ENCODE data around the gene NOS1.

GRCh38 chr12:117255386-117255785 is 106.0 kb downstream of the NOS1 start:
- TF ChIP-seq, protein P1, sequence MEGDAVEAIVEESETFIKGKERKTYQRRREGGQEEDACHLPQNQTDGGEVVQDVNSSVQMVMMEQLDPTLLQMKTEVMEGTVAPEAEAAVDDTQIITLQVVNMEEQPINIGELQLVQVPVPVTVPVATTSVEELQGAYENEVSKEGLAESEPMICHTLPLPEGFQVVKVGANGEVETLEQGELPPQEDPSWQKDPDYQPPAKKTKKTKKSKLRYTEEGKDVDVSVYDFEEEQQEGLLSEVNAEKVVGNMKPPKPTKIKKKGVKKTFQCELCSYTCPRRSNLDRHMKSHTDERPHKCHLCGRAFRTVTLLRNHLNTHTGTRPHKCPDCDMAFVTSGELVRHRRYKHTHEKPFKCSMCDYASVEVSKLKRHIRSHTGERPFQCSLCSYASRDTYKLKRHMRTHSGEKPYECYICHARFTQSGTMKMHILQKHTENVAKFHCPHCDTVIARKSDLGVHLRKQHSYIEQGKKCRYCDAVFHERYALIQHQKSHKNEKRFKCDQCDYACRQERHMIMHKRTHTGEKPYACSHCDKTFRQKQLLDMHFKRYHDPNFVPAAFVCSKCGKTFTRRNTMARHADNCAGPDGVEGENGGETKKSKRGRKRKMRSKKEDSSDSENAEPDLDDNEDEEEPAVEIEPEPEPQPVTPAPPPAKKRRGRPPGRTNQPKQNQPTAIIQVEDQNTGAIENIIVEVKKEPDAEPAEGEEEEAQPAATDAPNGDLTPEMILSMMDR (conservative IDR thresholded peaks at IDR 0.05; ENCODE audit: low read depth, low read length): no peak
- TF ChIP-seq EZH2 (IDR thresholded peaks at IDR 0.05; ENCODE audit: borderline replicate concordance, low read depth, low read length, poor library complexity, severe bottlenecking): no peak

All from A673 (cell line).